Breast epithelium (tissue), 3 donors: ENCODE data around the gene RERE.

Experiments
- CTCF ChIP-seq, 3 donors: fragments of 450-650 bp; IDR thresholded peaks; one replicate each; pipeline ENCODE4 v1.5.1; 2016 to 2017; ENCODE audit warnings: antibody characterized with exemption in 3 of 3, mild to moderate bottlenecking in 3 of 3, moderate library complexity in 3 of 3
- POLR2AphosphoS5 ChIP-seq, 3 donors: sonication (generic); formaldehyde crosslinking; IDR thresholded peaks; one replicate each; pipeline ENCODE4 v1.6.1; 2017; ENCODE audit warnings: antibody characterized with exemption in 3 of 3

- TF ChIP-seq CTCF (IDR thresholded peaks at IDR 0.05) = no peak
- TF ChIP-seq POLR2AphosphoS5 (IDR thresholded peaks at IDR 0.05) = no peak
These were observed 80.5 kb downstream of the RERE start for GRCh38 chr1:8736927-8737326.
